Measurements from ENCODE around the gene ZNF440.
"Not testable (repeated sequence)": the region's sequence is repeated elsewhere in the genome, so short reads cannot be mapped to it uniquely, and the experiment has no call there.

The ZNF440 gene

DNA sequence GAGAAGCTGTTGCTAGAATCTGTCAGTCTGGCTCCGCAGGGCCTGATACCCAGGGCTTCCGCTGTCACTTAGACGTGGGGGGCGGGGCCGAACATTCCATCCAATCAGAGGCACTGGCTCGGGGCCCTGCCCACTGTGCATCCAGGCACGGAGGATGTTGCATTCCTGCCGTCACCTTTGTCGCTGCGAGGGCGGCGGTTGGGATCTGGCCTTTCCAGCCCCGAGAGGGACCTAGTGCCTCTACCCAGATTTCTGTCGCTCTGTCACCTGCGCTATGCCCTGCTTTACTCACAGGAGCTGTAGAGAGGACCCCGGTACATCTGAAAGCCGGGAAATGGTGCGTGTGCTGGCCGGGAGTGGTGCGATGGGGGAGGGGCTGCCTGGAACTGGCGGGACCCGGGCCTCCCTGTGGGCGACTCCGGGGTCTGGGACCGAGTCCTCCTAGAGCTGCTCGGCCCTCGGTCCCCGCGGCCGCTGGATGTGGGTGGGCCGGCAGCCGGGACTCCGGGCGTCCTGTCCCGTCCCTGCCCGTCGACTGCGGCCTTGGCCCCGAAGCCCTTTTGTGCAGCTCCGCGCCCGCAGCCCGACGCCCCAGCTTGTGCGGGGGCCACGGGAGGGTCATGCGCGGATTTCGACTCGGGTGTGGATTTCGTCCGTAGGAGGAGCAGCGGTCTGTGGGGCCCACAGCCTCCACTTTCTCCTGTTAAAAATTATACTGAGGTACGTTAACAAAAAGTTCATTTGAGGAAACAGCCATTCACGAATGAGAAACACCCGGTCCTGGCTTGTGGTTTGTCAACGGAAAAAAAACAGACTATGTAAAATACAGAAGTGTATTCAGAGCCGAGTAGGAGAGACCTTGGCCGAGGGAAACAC, 34.8 kb downstream of the ZNF440 start, which contains the start of gene ZNF439:
Gene ZNF439 (plus strand): TSS at position 133 of the 876 bp plus-strand sequence. CDS start 142 bp downstream, at position 275.
- TF ChIP-seq ZNF274 (IDR thresholded peaks at IDR 0.05; ENCODE audit: low read depth, low read length): no peak
- H3K4me3 ChIP-seq (ENCODE audit: low read length): peak within 1 kb of the TSS; percentile 57; the same call in 1 of the 2 replicates

DNA sequence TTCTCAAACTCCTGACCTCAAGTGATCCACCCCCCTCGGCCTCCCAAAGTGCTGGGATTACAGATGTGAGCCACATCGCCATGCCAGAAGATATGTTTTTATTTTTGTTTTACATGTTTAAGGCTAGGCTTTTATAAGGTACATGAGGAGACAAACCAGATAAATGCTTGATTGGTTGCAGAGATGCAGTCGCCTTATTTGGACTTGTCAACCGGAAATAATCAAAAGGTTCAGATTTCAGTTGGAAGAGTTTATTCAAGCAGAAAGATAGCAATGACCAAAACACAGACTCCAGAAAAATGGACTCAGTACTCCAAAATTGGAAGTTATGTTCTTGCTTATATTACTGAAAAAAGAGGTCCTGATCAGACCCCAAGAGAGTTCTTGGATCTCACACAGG, 36.2 kb downstream of the ZNF440 start:
- H3K4me3 ChIP-seq (ENCODE audit: low read length): not testable (repeated sequence)

- no peak for TF ChIP-seq ZNF274 (IDR thresholded peaks at IDR 0.05; ENCODE audit: low read depth, low read length)
- H3K4me3 ChIP-seq (ENCODE audit: low read length): no peak overlapping the region
Observed at GRCh38 chr19:11853358-11853757, 39.3 kb downstream of the ZNF440 start.

GRCh38 chr19:11856596-11857250, 42.6 kb downstream of the ZNF440 start:
- H3K4me3 ChIP-seq (ENCODE audit: low read length): no peak overlapping the region
- TF ChIP-seq ZNF274 (IDR thresholded peaks at IDR 0.05; ENCODE audit: low read depth, low read length): no peak

DNA sequence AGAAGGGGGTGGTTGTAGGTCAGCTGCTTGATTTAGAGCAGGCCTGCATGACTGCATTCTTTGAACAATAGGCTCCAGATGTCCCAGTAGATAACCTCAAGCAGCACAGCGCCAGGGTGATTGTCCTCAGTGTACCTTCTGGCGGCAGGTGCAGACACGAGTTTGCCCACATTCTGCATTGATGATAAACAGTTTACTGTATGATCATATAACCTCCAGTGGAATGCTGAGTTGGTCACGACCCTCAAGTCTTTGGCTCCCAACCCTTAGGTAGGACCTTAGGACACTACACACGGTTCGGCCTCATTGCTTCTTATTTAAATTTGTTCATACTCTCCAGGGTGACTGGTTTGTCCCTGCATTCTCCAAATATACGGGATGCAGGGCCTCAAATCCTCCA, 46.6 kb downstream of the ZNF440 start:
- TF ChIP-seq ZNF274 (IDR thresholded peaks at IDR 0.05; ENCODE audit: low read depth, low read length): no peak
- H3K4me3 ChIP-seq (ENCODE audit: low read length): no peak overlapping the region

GRCh38 chr19:11861301-11861700, 47.2 kb downstream of the ZNF440 start:
- TF ChIP-seq ZNF274 (IDR thresholded peaks at IDR 0.05; ENCODE audit: low read depth, low read length): no peak
- H3K4me3 ChIP-seq (ENCODE audit: low read length): no peak overlapping the region

DNA sequence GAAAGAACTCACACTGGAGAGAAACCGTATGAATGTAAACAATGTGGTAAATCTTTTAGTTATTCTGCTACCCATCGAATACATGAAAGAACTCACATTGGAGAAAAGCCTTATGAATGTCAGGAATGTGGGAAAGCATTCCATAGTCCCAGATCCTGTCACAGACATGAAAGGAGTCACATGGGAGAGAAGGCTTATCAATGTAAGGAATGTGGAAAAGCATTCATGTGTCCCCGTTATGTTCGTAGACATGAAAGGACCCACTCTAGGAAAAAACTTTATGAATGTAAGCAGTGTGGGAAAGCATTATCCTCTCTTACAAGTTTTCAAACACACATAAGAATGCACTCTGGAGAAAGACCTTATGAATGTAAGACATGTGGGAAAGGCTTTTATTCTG, 53.7 kb downstream of the ZNF440 start:
- not testable (repeated sequence) for H3K4me3 ChIP-seq (ENCODE audit: low read length)

GRCh38 chr19:11868188-11868587, 54.1 kb downstream of the ZNF440 start:
- no peak overlapping the region for H3K4me3 ChIP-seq (ENCODE audit: low read length)

GRCh38 chr19:11872624-11873023, 58.6 kb downstream of the ZNF440 start:
- no peak overlapping the region for H3K4me3 ChIP-seq (ENCODE audit: low read length)
- TF ChIP-seq ZNF274 (IDR thresholded peaks at IDR 0.05; ENCODE audit: low read depth, low read length): no peak

More at GRCh38 chr19:11868188-11868587, 54.1 kb downstream of the ZNF440 start:
- no peak for TF ChIP-seq ZNF274 (IDR thresholded peaks at IDR 0.05; ENCODE audit: low read depth, low read length)

DNA sequence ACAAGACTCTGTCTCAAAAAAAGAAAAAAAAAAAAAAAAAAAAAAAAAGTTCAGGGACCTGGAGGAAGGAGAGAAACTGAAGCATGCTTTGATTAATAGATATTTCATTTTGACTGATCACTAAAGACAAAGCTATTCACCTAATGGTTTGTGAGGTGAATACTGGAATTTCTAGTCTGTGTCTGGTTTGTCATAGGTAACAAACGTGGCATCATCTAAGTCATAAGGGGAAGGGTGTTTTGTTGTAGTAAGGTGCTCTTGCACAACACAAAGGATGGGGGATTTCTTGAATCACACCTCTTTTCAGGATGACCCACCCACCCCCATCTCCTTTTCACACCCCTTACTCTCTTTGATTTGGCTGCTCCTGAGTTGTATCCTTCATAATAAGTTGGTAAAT, 59.7 kb downstream of the ZNF440 start:
- no peak overlapping the region for H3K4me3 ChIP-seq (ENCODE audit: low read length)
- no peak for TF ChIP-seq ZNF274 (IDR thresholded peaks at IDR 0.05; ENCODE audit: low read depth, low read length)

DNA sequence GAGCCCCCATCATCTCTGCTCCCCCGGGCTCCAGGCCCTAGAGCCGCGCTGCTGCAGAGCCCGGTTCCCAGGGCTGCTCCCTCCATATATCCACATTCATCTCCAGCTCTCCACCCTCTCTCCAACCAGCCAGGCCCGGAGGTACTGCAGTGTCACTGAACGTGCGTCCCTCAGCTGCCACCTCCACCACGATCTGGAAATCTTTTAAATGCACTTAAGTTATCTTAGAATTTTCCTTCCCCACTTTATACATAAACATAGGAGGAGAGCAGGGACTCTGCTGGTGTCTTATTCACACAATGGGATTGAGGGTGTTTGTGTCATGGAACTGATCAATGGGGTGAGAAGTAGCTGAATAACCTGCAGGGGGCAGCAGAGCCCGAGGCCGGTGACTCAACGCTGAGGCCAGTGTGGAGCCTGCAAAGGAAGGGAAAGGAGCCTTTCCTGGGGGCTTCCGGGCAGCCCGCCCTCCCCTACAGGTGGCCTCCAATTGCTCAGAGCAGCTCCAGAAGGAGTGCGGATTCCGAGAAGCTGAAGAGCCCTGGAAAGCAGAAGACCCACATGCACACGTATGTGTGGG, 65.7 kb downstream of the ZNF440 start:
- H3K4me3 ChIP-seq (ENCODE audit: low read length): not testable (repeated sequence)

DNA sequence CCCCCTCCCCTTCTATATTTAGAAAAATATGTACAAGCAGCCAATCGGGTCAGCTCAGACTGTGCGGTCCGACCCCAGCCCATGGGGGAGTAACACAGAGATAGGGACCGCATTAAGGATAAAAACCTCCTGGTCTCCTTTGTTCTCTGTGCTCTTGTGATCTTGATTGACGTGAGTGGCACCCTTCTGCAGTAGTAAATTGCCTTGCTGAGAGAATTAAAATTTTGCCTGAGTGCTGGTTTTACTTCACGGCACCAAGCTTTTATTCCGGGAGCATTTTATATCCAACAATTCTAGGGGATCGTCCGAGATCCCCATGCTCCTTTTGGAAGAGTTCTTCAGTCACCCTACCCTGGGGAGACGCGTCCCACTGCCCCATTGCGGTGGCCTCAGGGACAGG, 66.5 kb downstream of the ZNF440 start:
- TF ChIP-seq ZNF274 (IDR thresholded peaks at IDR 0.05; ENCODE audit: low read depth, low read length): no peak
- H3K4me3 ChIP-seq (ENCODE audit: low read length): no peak overlapping the region

DNA sequence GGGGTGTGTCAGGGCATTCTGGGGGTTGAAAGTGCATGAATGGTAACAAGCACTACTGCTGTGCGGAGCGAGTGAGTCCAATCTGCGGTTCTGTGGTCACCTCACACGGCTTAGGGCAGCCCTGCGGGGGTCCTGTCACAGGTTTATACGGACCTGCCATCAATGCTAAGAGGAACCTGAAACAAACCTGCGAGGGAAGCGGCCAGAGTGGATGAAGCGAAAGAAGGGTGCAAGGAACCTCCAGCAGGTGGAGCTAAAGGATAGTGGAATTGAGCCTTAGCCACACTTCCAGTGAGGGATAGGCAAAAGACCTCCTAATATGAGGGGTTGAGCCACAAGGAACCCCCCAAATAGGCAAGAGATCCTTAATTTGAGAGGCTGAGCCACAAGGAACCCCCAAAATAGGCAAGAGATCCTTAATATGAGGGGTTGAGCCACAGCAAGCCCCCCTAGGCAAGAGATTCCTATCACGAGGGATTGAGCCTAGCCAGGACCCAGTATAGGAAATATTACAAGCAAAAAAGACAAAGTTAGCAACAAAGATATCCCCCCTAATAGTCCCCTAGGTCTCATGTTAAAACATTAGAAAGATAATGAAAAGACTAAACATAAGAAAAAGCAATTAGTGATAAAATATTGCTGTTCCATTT, 67.2 kb downstream of the ZNF440 start:
- TF ChIP-seq ZNF274 (IDR thresholded peaks at IDR 0.05; ENCODE audit: low read depth, low read length): no peak
- no peak overlapping the region for H3K4me3 ChIP-seq (ENCODE audit: low read length)

- no peak for TF ChIP-seq ZNF274 (IDR thresholded peaks at IDR 0.05; ENCODE audit: low read depth, low read length)
- no peak overlapping the region for H3K4me3 ChIP-seq (ENCODE audit: low read length)
Observed at GRCh38 chr19:11882606-11883005, 68.5 kb downstream of the ZNF440 start.

All from GM08714 (cell line).